NOMO-1 treated with dmso at 0.1 percent for 144 hours (cell line): Measurements from ENCODE around the gene PDE4D.

ENCODE experiments used
- DNase-seq: peaks from one replicate; lab custom pipeline; 2025; ENCODE audit not compliant: unreplicated experiment; lab: John Stamatoyannopoulos, UW

Gene PDE4D

GRCh38 chr5:58924306-58924705 is 969.2 kb downstream of the PDE4D start:
- no peak for DNase-seq

GRCh38 chr5:58923355-58923754 is 970.2 kb downstream of the PDE4D start:
- DNase-seq = no peak

- DNase-seq = no peak
Measured at GRCh38 chr5:58922461-58923171, 970.9 kb downstream of the PDE4D start.

GRCh38 chr5:58921159-58921558 is 972.4 kb downstream of the PDE4D start:
- no peak for DNase-seq

DNA sequence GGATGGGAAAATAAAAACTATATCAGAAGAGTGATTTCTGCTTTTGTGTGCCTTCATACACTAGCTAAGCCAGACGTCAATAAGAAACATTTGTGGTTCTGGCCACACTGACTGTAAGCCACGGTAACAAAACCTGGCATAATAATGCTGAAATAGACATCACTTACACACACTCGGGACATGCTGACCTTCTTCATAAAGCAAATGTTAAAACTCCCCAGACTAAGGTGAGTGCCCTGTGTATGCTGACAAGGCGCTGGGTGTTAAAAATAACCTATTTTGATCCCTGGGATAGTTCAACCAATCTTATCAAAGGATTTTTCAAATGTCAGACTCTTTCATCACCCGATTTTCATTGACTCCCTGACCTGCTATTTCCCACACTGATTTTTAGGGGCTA is 973.7 kb downstream of the PDE4D start:
- no peak for DNase-seq
